Hippocampal formation (tissue), 2 donors: ENCODE results near the gene MLIP.

Source experiments
- DNase-seq, 2 donors: peaks; one replicate each; lab custom pipeline; 2025; lab: John Stamatoyannopoulos, UW

MLIP gene

GRCh38 chr6:54095723-54096122 lies 15.5 kb upstream of the MLIP start:
- no peak for DNase-seq

GRCh38 chr6:54096811-54097210 lies 14.4 kb upstream of the MLIP start:
- no peak for DNase-seq

- no peak for DNase-seq
Observed at GRCh38 chr6:54097753-54098152, 13.5 kb upstream of the MLIP start.

GRCh38 chr6:54098450-54099044 lies 12.7 kb upstream of the MLIP start:
- DNase-seq: no peak

GRCh38 chr6:54099225-54099624 lies 12.0 kb upstream of the MLIP start:
- DNase-seq: no peak

GRCh38 chr6:54100411-54101006 lies 10.7 kb upstream of the MLIP start:
- no peak for DNase-seq

- no peak for DNase-seq
Observed at GRCh38 chr6:54102238-54102637, 9.0 kb upstream of the MLIP start.

GRCh38 chr6:54103497-54103896 lies 7.7 kb upstream of the MLIP start:
- DNase-seq: no peak

- no peak for DNase-seq
Observed at GRCh38 chr6:54106727-54107126, 4.5 kb upstream of the MLIP start.

GRCh38 chr6:54107470-54108090 lies 3.7 kb upstream of the MLIP start:
- DNase-seq: no peak

- no peak for DNase-seq
Observed at GRCh38 chr6:54108271-54108670, 3.0 kb upstream of the MLIP start.

- no peak for DNase-seq
Observed at GRCh38 chr6:54109586-54109985, 1.7 kb upstream of the MLIP start.

GRCh38 chr6:54112151-54112650 lies 958 bp downstream of the MLIP start:
- no peak for DNase-seq

GRCh38 chr6:54114991-54115390 lies 3.7 kb downstream of the MLIP start:
- no peak for DNase-seq

- DNase-seq: no peak
Observed at GRCh38 chr6:54115966-54116365, 4.7 kb downstream of the MLIP start.

GRCh38 chr6:54118117-54118516 lies 6.9 kb downstream of the MLIP start:
- DNase-seq: no peak

GRCh38 chr6:54125493-54125892 lies 14.2 kb downstream of the MLIP start:
- no peak for DNase-seq

GRCh38 chr6:54130179-54130578 lies 18.9 kb downstream of the MLIP start:
- DNase-seq: no peak

GRCh38 chr6:54132587-54132986 lies 21.3 kb downstream of the MLIP start:
- DNase-seq: no peak

- DNase-seq: no peak
Observed at GRCh38 chr6:54133186-54133585, 21.9 kb downstream of the MLIP start.

- DNase-seq: no peak
Observed at GRCh38 chr6:54134935-54135334, 23.7 kb downstream of the MLIP start.

- no peak for DNase-seq
Observed at GRCh38 chr6:54135665-54136369, 24.6 kb downstream of the MLIP start.

- no peak for DNase-seq
Observed at GRCh38 chr6:54138795-54139194, 27.6 kb downstream of the MLIP start.
